Kidney (tissue), 14 donors: Measurements from ENCODE around the gene WWOX. TPM values are rescaled to one million over a fixed set of nuclear protein-coding genes. Genes with fewer than 3 reads are reported as not detected.

ENCODE experiments used
- DNase-seq, 5 donors: peaks; one replicate each; pipeline ENCODE4 v3.0.0-alpha.2; 2013 to 2020
- FAIRE-seq: peaks from 2 replicates; lab custom pipeline; 2012; peaks lifted over from hg19 to GRCh38; lab: Jason Lieb, UNC
- H3K27ac ChIP-seq, 2 donors: one replicate each; pipeline ENCODE4 v1.7.0; 2013; ENCODE audit warnings: low read depth in 2 of 2, low read length in 2 of 2, inconsistent platforms in 1 of 2
- H3K27me3 ChIP-seq: one replicate; pipeline ENCODE4 v1.7.1; 2013; ENCODE audit warnings: low read length, inconsistent platforms; ENCODE audit not compliant: control insufficient read depth, insufficient read depth
- H3K36me3 ChIP-seq, 3 donors: one replicate each; pipeline versions ENCODE4 v1.7.0 to v1.7.1; 2013; ENCODE audit warnings: low read length in 3 of 3, control low read depth in 1 of 3, inconsistent platforms in 1 of 3; ENCODE audit not compliant: insufficient read depth in 3 of 3, control insufficient read depth in 2 of 3
- H3K4me1 ChIP-seq, 3 donors: one replicate each; pipeline versions ENCODE4 v1.7.0 to v1.7.1; 2013; ENCODE audit warnings: low read length in 3 of 3, inconsistent platforms in 1 of 3, low read depth in 1 of 3; ENCODE audit not compliant: control insufficient read depth in 2 of 3, insufficient read depth in 2 of 3
- H3K4me3 ChIP-seq, 3 donors: one replicate each; pipeline versions ENCODE4 v1.7.0 to v1.8.1; 2013; ENCODE audit warnings: low read length in 3 of 3, control low read depth in 1 of 3, inconsistent platforms in 1 of 3
- H3K9ac ChIP-seq, 3 donors: one replicate each; pipeline versions ENCODE4 v1.7.0 to v1.7.1; 2013; ENCODE audit warnings: low read length in 3 of 3, control low read depth in 1 of 3, inconsistent platforms in 1 of 3
- H3K9me3 ChIP-seq, 3 donors: one replicate each; pipeline versions ENCODE4 v1.7.0 to v1.7.1; 2013; ENCODE audit warnings: low read length in 3 of 3, control low read depth in 1 of 3, inconsistent platforms in 1 of 3; ENCODE audit not compliant: control insufficient read depth in 2 of 3, insufficient read depth in 1 of 3
- CTCF ChIP-seq: IDR thresholded peaks from 3 replicates; pipeline ENCODE4 v1.5.1; 2012; ENCODE audit warnings: mild to moderate bottlenecking, moderate library complexity, borderline replicate concordance; ENCODE audit not compliant: insufficient read depth; ENCODE audit errors: extremely low read depth
- intact Hi-C: fragments of 100-400 bp; cut with DNase I; formaldehyde crosslinking; loops from one replicate; pipeline ENCODE4 v1.11.1; 2022
- polyA plus RNA-seq: library from polyadenylated mRNA; stranded (reverse); fragments of 350-450 nt; fragmentation: Illumina TruSeq; extraction: RNeasy Lipid Tissue Mini Kit (QIAGEN cat#74804); gene quantifications from one replicate; pipeline ENCODE4 v1.2.3, GENCODE V29; 2014; ENCODE audit warnings: low read depth, low replicate concordance; ENCODE audit not compliant: insufficient read depth
- total RNA-seq: library from RNA; stranded (reverse); fragmentation: NEBNext Ultra II Directional; extraction: Animal tissue kit (Norgen Biotek cat#: 25700); gene quantifications from one replicate; pipeline ENCODE4 v1.2.1, GENCODE V29; 2021
- donor health status: control.
- donor health status: control.
- donor health status: control.
- donor health status: control.
- donor health status: control.
- donor health status: DM: yes; HTN: yes; CAD: no.
- donor health status: Normal renal cell carcinoma (clear cell type).

WWOX gene
- total and polyA plus RNA-seq, 2 donors from 2014 or later, result 22.5 to 30.3 TPM

- DNase-seq (no peak), FAIRE-seq (no peak)
- Histone ChIP-seq H3K27ac (no peak overlapping the region), H3K36me3 (no peaks in the 10 kb centered on the region), H3K4me3 (no peak overlapping the region), H3K4me1 (no peaks in the 10 kb centered on the region), H3K27me3 (no peaks in the 10 kb centered on the region), H3K9me3 (no peaks in the 10 kb centered on the region), H3K9ac (no peak overlapping the region)
- no peak for TF ChIP-seq CTCF
- intact Hi-C loops, result no loop called here
These were observed 784.8 kb downstream of the WWOX start for GRCh38 chr16:78884204-78884603.

- no peaks in the 10 kb centered on the region for H3K36me3 ChIP-seq
- no peaks in the 10 kb centered on the region for H3K27me3 ChIP-seq
- no peaks in the 10 kb centered on the region for H3K4me1 ChIP-seq
- no peak overlapping the region for H3K4me3 ChIP-seq
- TF ChIP-seq CTCF, result no peak
- intact Hi-C loops, result no loop called here
- H3K27ac ChIP-seq, result no peak overlapping the region
- no peaks in the 10 kb centered on the region for H3K9me3 ChIP-seq
- no peak for DNase-seq
- no peak overlapping the region for H3K9ac ChIP-seq
- FAIRE-seq, result no peak
These were observed 789.9 kb downstream of the WWOX start for GRCh38 chr16:78889346-78889745.

GRCh38 chr16:78890373-78890895, 791.0 kb downstream of the WWOX start:
- Histone ChIP-seq H3K27me3 (no peaks in the 10 kb centered on the region), H3K9ac (no peak overlapping the region), H3K9me3 (no peaks in the 10 kb centered on the region), H3K27ac (no peak overlapping the region), H3K4me3 (no peak overlapping the region), H3K36me3 (no peaks in the 10 kb centered on the region), H3K4me1 (no peaks in the 10 kb centered on the region)
- FAIRE-seq, result no peak
- no peak for DNase-seq
- intact Hi-C loops, result no loop called here
- TF ChIP-seq CTCF, result no peak
